ENCODE data around the gene DAB1. TPM values are rescaled to one million over a fixed set of nuclear protein-coding genes. Genes with fewer than 3 reads are reported as not detected.

The DAB1 gene
- total RNA-seq, 1 donor from 2014 or later, result 1.6 TPM

DNA sequence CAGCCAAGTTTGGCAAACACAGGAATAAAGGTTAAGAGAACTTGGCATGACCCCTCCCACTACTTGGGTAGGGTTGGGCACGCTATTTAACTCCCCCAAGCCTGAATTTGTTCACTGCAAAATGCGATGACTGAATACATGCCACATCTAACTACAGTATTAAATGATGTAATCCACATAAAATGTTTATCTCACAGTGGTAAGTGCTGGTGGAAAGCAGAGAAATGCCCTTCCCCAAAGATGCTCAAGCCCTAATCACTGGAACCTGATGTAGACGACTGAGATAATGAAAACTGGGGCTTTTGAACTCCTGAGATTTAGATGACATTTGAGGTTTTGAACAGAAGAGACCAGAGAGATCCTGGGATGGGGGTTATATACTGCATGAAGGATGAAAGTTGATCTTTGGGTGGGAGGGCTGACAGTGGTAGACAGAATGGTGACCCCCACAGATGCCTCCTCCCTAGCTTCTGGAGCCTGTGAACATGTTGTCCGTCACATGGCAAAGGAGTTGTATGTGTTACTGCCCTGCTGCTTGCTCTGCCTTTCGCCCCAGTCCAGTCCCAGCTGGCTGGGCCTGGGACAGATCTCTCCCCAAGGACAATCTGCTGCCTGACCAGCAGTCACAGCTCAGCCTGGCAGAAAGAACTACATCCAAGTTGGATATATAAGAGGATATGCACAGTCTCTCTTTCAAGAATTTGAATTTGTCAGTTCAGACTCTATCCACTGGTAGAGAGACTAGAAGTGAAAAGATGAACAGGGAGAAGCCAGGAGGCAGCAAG, 120.9 kb downstream of the DAB1 start:
- Histone ChIP-seq H3K27ac (ENCODE audit: low read depth, low read length) (no peak overlapping the region), H3K9me3 (ENCODE audit: insufficient read depth, low read depth, low read length) (no peaks in the 10 kb centered on the region), H3K27me3 (ENCODE audit: insufficient read depth, low read length) (no peaks in the 10 kb centered on the region), H3K4me3 (ENCODE audit: insufficient read depth, low read depth, low read length) (no peak overlapping the region), H3K9ac (ENCODE audit: low read length) (no peak overlapping the region), H3K4me2 (ENCODE audit: low read length) (no peak overlapping the region), H4K20me1 (ENCODE audit: insufficient read depth, low read length) (no peaks in the 10 kb centered on the region), H3K4me1 (ENCODE audit: insufficient read depth, low read length) (no peaks in the 10 kb centered on the region), H3K79me2 (ENCODE audit: insufficient read depth, low read length) (no peaks in the 10 kb centered on the region), H3K36me3 (ENCODE audit: insufficient read depth, low read length) (no peaks in the 10 kb centered on the region), H2AFZ (ENCODE audit: low read depth, low read length) (no peak overlapping the region)
- Mint-ChIP-seq H3K9me3 (ENCODE audit: unreplicated experiment) (no peaks in the 10 kb centered on the region), H3K4me1 (ENCODE audit: low read depth, unreplicated experiment) (no peaks in the 10 kb centered on the region), H3K27ac (ENCODE audit: unreplicated experiment) (no peak overlapping the region), H3K36me3 (ENCODE audit: low read depth, unreplicated experiment) (no peaks in the 10 kb centered on the region), H3K4me3 (ENCODE audit: unreplicated experiment) (no peak overlapping the region), H3K27me3 (ENCODE audit: low read depth, unreplicated experiment) (peaks cover 3% of the 10 kb centered on the region)
- no peak for DNase-seq (ENCODE audit: low read depth)
- TF ChIP-seq EZH2 (IDR thresholded peaks at IDR 0.05; ENCODE audit: insufficient read depth, low read length), result no peak
- TF ChIP-seq, protein P1, sequence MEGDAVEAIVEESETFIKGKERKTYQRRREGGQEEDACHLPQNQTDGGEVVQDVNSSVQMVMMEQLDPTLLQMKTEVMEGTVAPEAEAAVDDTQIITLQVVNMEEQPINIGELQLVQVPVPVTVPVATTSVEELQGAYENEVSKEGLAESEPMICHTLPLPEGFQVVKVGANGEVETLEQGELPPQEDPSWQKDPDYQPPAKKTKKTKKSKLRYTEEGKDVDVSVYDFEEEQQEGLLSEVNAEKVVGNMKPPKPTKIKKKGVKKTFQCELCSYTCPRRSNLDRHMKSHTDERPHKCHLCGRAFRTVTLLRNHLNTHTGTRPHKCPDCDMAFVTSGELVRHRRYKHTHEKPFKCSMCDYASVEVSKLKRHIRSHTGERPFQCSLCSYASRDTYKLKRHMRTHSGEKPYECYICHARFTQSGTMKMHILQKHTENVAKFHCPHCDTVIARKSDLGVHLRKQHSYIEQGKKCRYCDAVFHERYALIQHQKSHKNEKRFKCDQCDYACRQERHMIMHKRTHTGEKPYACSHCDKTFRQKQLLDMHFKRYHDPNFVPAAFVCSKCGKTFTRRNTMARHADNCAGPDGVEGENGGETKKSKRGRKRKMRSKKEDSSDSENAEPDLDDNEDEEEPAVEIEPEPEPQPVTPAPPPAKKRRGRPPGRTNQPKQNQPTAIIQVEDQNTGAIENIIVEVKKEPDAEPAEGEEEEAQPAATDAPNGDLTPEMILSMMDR (IDR thresholded peaks at IDR 0.05; ENCODE audit: insufficient read depth, low read depth, low read length), result no peak
- no peak for FAIRE-seq

DNA sequence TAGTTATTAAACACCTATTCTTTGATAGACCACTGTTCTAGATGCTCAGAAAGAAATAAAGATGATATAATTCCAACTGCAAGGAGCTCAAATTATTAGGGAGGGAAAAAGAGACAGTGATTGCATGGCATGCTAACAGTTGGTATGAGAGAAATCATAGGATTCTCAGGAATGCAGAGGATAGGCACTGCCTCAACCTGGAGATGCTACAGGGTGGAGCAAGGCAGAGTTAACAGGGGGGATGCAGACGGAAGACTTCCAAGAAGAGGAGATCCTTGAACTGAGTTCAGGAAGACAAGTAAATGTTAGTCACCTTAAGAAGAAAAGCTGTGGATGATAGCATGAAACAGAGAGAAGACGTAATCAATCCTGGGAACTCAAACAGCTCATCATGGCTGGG, 123.7 kb downstream of the DAB1 start:
- H3K36me3 Mint-ChIP-seq (ENCODE audit: low read depth, unreplicated experiment), result no peaks in the 10 kb centered on the region
- H3K4me3 Mint-ChIP-seq (ENCODE audit: unreplicated experiment), result no peak overlapping the region
- no peaks in the 10 kb centered on the region for H4K20me1 ChIP-seq (ENCODE audit: insufficient read depth, low read length)

More for the DNA sequence above, 123.7 kb downstream of the DAB1 start:
- Mint-ChIP-seq H3K4me1 (ENCODE audit: low read depth, unreplicated experiment) (no peaks in the 10 kb centered on the region), H3K27ac (ENCODE audit: unreplicated experiment) (no peak overlapping the region), H3K27me3 (ENCODE audit: low read depth, unreplicated experiment) (peaks cover 3% of the 10 kb centered on the region), H3K9me3 (ENCODE audit: unreplicated experiment) (no peaks in the 10 kb centered on the region)
- Histone ChIP-seq H3K4me3 (ENCODE audit: insufficient read depth, low read depth, low read length) (no peak overlapping the region), H3K9ac (ENCODE audit: low read length) (no peak overlapping the region), H3K4me2 (ENCODE audit: low read length) (no peak overlapping the region), H3K79me2 (ENCODE audit: insufficient read depth, low read length) (no peaks in the 10 kb centered on the region), H3K36me3 (ENCODE audit: insufficient read depth, low read length) (no peaks in the 10 kb centered on the region), H3K9me3 (ENCODE audit: insufficient read depth, low read depth, low read length) (no peaks in the 10 kb centered on the region), H3K4me1 (ENCODE audit: insufficient read depth, low read length) (no peaks in the 10 kb centered on the region), H3K27me3 (ENCODE audit: insufficient read depth, low read length) (no peaks in the 10 kb centered on the region), H3K27ac (ENCODE audit: low read depth, low read length) (no peak overlapping the region), H2AFZ (ENCODE audit: low read depth, low read length) (no peak overlapping the region)
- no peak for DNase-seq (ENCODE audit: low read depth)
- no peak for FAIRE-seq
- TF ChIP-seq EZH2 (IDR thresholded peaks at IDR 0.05; ENCODE audit: insufficient read depth, low read length), result no peak
- TF ChIP-seq, protein P1 (IDR thresholded peaks at IDR 0.05; ENCODE audit: insufficient read depth, low read depth, low read length), result no peak

Measured in astrocyte (in vitro differentiated cells and primary cell).